Activated naive CD4-positive, alpha-beta T cell treated with anti-CD3 and anti-CD28 coated beads, Interleukin-2, amount 10 ng/mL, durations not matched to agents 7 days and 5 days (primary cell): ENCODE measurements around the gene PRRG2.

Experiments used
- CTCF ChIA-PET: fragments of 350-600 bp; sonication (Branson Sonifier 250); formaldehyde crosslinking; loops from one replicate; lab custom pipeline; 2021; ENCODE audit warnings: antibody characterized with exemption; lab: Charles Lee
- DNase-seq: peaks from one replicate; pipeline ENCODE4 v3.0.0-alpha.2; 2020
- H3K27ac Mint-ChIP-seq: one replicate; pipeline ENCODE4 v1.8.0; 2021; ENCODE audit warnings: mild to moderate bottlenecking, moderate library complexity, mixed read lengths
- H3K27me3 Mint-ChIP-seq: one replicate; pipeline ENCODE4 v1.8.0; 2021; ENCODE audit warnings: mild to moderate bottlenecking, mixed read lengths
- H3K36me3 Mint-ChIP-seq: one replicate; pipeline ENCODE4 v1.8.0; 2021; ENCODE audit warnings: mixed read lengths
- H3K4me1 Mint-ChIP-seq: one replicate; pipeline ENCODE4 v1.8.0; 2021; ENCODE audit warnings: mixed read lengths
- H3K4me3 Mint-ChIP-seq: one replicate; pipeline ENCODE4 v1.8.0; 2021; ENCODE audit warnings: mild to moderate bottlenecking, moderate library complexity, mixed read lengths
- H3K9me3 Mint-ChIP-seq: one replicate; pipeline ENCODE4 v1.8.0; 2021; ENCODE audit warnings: mixed read lengths

The PRRG2 gene

GRCh38 chr19:49595819-49596404, 14.8 kb downstream of the PRRG2 start:
- CTCF ChIA-PET: interaction anchor here (1.2 kb wide), 1 partner anchor 77 kb away, joined by 4 read pairs; no protein-coding TSS in a partner anchor
- no peak overlapping the region for H3K4me3 Mint-ChIP-seq
- H3K27me3 Mint-ChIP-seq: no peaks in the 10 kb centered on the region
- no peaks in the 10 kb centered on the region for H3K9me3 Mint-ChIP-seq
- no peak overlapping the region for H3K27ac Mint-ChIP-seq
- DNase-seq: no peak
- peaks cover 22% of the 10 kb centered on the region for H3K4me1 Mint-ChIP-seq
- H3K36me3 Mint-ChIP-seq: peaks cover 31% of the 10 kb centered on the region

DNA sequence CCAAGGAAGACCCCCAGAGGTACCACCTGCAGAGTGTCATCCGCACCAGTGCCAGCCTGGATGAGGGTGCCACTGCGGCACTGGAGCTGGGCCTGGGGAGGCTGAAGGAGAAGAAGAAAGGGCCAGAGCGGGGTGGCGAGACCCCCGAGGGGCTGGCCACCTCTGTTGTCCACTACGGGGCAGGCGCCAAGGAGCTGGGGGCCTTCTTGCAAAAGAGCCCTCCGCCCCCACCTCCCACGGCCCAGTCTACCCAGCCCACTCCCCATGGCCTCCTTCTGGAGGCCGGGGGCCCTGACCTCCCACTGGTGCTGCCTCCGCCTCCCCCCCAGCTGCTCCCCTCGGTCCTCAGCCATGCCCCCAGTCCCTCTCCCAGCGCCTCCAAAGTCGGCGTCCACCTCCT, 15.3 kb downstream of the PRRG2 start:
- CTCF ChIA-PET: interaction anchor here (1.2 kb wide), 1 partner anchor 76 kb away, joined by 4 read pairs; no protein-coding TSS in a partner anchor
- H3K27me3 Mint-ChIP-seq: no peaks in the 10 kb centered on the region
- peaks cover 35% of the 10 kb centered on the region for H3K36me3 Mint-ChIP-seq

DNA sequence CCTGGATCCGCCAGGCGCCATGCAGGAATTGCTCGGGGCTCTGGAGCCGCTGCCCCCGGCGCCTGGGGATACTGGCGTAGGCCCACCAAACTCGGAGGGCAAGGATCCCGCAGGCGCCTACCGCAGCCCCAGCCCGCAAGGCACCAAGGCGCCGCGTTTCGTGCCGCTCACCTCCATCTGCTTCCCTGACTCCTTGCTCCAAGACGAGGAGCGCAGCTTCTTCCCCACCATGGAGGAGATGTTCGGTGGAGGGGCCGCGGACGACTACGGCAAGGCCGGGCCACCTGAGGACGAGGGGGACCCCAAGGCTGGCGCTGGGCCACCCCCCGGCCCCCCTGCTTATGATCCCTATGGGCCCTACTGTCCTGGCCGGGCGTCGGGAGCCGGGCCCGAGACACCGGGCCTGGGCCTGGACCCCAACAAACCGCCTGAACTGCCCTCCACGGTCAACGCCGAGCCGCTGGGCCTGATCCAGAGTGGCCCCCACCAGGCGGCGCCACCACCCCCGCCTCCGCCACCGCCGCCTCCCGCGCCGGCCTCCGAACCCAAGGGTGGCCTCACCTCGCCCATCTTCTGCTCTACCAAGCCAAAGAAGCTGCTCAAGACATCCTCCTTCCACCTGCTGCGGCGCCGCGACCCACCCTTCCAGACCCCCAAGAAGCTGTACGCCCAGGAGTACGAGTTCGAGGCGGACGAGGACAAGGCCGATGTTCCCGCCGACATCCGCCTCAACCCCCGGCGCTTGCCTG, 16.0 kb downstream of the PRRG2 start:
- DNase-seq: no peak
- peaks cover 22% of the 10 kb centered on the region for H3K4me1 Mint-ChIP-seq
- no peaks in the 10 kb centered on the region for H3K27me3 Mint-ChIP-seq
- H3K36me3 Mint-ChIP-seq: peaks cover 39% of the 10 kb centered on the region
- no peak overlapping the region for H3K27ac Mint-ChIP-seq
- H3K4me3 Mint-ChIP-seq: no peak overlapping the region
- CTCF ChIA-PET: no interaction called here
- H3K9me3 Mint-ChIP-seq: no peaks in the 10 kb centered on the region

More for the DNA sequence above, 15.3 kb downstream of the PRRG2 start:
- Mint-ChIP-seq H3K27ac (no peak overlapping the region), H3K4me1 (peaks cover 22% of the 10 kb centered on the region), H3K4me3 (no peak overlapping the region), H3K9me3 (no peaks in the 10 kb centered on the region)
- DNase-seq: no peak

DNA sequence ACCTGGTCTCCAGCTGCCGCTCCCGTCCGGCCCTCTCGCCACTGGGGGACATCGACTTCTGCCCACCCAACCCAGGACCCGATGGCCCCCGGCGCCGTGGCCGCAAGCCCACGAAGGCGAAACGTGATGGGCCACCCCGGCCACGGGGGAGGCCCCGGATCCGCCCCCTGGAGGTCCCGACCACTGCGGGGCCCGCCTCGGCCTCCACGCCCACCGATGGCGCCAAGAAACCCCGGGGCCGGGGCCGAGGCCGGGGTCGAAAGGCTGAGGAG, 16.5 kb downstream of the PRRG2 start:
- no peak for DNase-seq
- Mint-ChIP-seq H3K36me3 (peaks cover 40% of the 10 kb centered on the region), H3K27me3 (no peaks in the 10 kb centered on the region), H3K27ac (no peak overlapping the region), H3K4me3 (no peak overlapping the region), H3K9me3 (no peaks in the 10 kb centered on the region), H3K4me1 (peaks cover 17% of the 10 kb centered on the region)
- CTCF ChIA-PET: no interaction called here

DNA sequence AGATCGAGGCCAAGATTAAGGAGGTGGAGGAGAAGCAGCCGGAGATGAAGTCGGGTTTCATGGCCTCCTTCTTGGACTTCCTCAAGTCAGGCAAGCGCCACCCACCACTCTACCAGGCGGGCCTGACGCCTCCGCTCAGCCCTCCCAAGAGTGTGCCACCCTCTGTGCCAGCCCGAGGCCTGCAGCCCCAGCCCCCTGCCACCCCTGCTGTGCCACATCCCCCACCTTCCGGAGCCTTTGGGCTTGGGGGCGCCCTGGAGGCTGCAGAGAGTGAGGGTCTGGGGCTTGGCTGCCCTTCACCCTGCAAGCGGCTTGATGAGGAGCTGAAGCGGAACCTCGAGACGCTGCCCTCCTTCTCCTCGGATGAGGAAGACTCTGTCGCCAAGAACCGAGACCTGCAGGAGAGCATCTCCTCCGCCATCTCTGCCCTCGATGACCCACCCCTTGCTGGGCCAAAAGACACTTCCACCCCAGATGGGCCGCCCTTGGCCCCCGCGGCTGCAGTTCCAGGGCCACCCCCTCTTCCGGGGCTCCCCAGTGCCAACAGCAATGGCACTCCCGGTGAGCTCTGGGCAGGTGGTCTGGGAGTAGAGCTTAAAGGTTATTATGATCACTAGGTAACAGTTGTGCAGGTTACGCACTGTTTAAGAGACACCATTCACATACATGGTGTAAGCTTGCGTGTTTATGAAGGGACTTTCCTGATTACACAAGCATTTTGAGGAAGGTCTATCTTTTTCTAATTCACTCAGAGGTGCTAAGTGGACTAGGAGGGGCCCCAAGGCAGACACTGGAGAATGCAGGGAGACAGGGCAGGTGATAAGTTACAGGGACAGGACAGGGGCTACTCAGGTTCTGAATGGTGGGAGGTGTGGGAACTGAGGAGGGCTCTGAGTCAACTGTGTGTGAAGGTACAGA, 18.5 kb downstream of the PRRG2 start:
- no peak for DNase-seq
- CTCF ChIA-PET: no interaction called here
- H3K4me1 Mint-ChIP-seq: peaks cover under 1% of the 10 kb centered on the region
- H3K36me3 Mint-ChIP-seq: peaks cover 36% of the 10 kb centered on the region
- H3K4me3 Mint-ChIP-seq: no peak overlapping the region
- H3K9me3 Mint-ChIP-seq: no peaks in the 10 kb centered on the region
- no peak overlapping the region for H3K27ac Mint-ChIP-seq
- H3K27me3 Mint-ChIP-seq: no peaks in the 10 kb centered on the region

DNA sequence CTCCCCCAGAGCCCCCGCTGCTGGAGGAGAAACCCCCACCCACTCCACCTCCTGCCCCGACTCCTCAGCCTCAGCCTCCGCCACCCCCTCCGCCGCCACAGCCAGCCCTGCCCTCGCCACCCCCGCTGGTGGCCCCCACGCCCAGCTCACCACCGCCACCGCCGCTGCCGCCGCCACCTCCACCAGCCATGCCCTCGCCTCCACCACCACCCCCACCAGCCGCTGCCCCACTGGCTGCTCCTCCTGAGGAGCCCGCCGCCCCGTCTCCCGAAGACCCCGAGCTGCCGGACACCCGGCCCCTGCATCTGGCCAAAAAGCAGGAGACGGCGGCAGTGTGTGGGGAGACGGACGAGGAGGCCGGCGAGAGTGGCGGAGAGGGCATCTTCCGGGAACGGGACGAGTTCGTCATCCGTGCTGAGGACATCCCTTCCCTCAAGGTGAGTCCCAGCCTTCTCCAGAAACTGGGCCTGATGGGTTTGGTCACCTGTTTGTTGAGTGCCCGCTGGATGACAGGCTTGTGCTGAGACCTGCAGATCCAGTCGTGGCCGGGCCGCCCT, 20.4 kb downstream of the PRRG2 start:
- H3K9me3 Mint-ChIP-seq: no peaks in the 10 kb centered on the region
- H3K4me1 Mint-ChIP-seq: no peaks in the 10 kb centered on the region
- H3K27me3 Mint-ChIP-seq: no peaks in the 10 kb centered on the region
- CTCF ChIA-PET: no interaction called here
- no peak overlapping the region for H3K27ac Mint-ChIP-seq
- no peak for DNase-seq
- peaks cover 34% of the 10 kb centered on the region for H3K36me3 Mint-ChIP-seq
- H3K4me3 Mint-ChIP-seq: no peak overlapping the region

DNA sequence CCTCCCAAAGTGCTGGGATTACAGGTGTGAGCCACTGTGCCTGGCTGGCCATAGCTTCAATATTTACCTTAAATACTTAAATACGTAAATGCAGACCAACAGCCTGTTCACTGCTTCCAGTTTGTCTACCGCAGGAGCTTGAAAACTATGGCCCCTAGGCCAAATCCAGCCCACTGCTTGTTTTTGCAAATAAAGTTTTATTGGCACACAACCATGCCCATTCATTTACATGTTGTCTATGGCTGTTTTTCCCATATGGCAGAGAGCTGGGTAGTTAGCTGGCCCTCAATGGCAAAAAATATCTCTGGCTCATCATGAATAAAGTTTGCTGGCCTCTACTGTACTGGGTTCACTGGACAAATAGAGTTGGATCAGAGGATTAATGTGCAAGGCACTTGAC, 21.7 kb downstream of the PRRG2 start:
- Mint-ChIP-seq H3K4me3 (no peak overlapping the region), H3K36me3 (peaks cover 37% of the 10 kb centered on the region)
- CTCF ChIA-PET: no interaction called here

GRCh38 chr19:49605605-49606004, 24.5 kb downstream of the PRRG2 start:
- Mint-ChIP-seq H3K9me3 (no peaks in the 10 kb centered on the region), H3K27me3 (no peaks in the 10 kb centered on the region), H3K36me3 (peaks cover 33% of the 10 kb centered on the region), H3K4me3 (no peak overlapping the region), H3K4me1 (no peaks in the 10 kb centered on the region), H3K27ac (no peak overlapping the region)
- no peak for DNase-seq
- CTCF ChIA-PET: no interaction called here

More for the DNA sequence above, 21.7 kb downstream of the PRRG2 start:
- DNase-seq: no peak
- Mint-ChIP-seq H3K27ac (no peak overlapping the region), H3K27me3 (no peaks in the 10 kb centered on the region), H3K9me3 (no peaks in the 10 kb centered on the region), H3K4me1 (no peaks in the 10 kb centered on the region)

GRCh38 chr19:49609499-49610092, 28.5 kb downstream of the PRRG2 start:
- CTCF ChIA-PET: no interaction called here
- Mint-ChIP-seq H3K4me3 (no peak overlapping the region), H3K4me1 (peaks cover 3% of the 10 kb centered on the region), H3K27ac (no peak overlapping the region), H3K9me3 (no peaks in the 10 kb centered on the region), H3K27me3 (no peaks in the 10 kb centered on the region), H3K36me3 (peaks cover 29% of the 10 kb centered on the region)
- no peak for DNase-seq

DNA sequence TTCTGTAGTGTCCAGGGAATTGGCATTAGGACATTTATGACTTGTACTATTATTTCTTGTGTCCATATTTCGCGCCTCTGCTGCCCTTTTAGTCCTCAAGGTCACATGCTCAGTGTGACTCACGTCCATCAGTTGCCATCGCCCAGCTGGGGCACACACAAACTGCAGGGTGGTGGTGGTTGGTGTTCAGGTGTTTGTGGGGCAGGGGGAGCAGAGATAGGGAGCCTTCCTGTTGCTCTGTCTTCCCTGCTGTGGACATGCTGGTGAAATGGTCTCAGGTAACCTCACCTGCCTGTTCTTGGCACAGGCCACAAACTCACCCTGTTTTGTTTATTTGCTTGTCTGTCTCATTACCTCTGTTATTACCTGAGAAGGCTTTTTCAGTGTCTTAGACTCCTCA, 32.3 kb downstream of the PRRG2 start:
- no peak overlapping the region for H3K4me3 Mint-ChIP-seq
- peaks cover 3% of the 10 kb centered on the region for H3K4me1 Mint-ChIP-seq
- DNase-seq: no peak
- peaks cover 53% of the 10 kb centered on the region for H3K36me3 Mint-ChIP-seq
- H3K27me3 Mint-ChIP-seq: no peaks in the 10 kb centered on the region
- H3K27ac Mint-ChIP-seq: no peak overlapping the region
- CTCF ChIA-PET: no interaction called here
- no peaks in the 10 kb centered on the region for H3K9me3 Mint-ChIP-seq

GRCh38 chr19:49614096-49614833, 33.1 kb downstream of the PRRG2 start:
- no peaks in the 10 kb centered on the region for H3K9me3 Mint-ChIP-seq
- DNase-seq: no peak
- peaks cover 3% of the 10 kb centered on the region for H3K4me1 Mint-ChIP-seq
- CTCF ChIA-PET: no interaction called here
- no peaks in the 10 kb centered on the region for H3K27me3 Mint-ChIP-seq
- H3K27ac Mint-ChIP-seq: no peak overlapping the region
- H3K36me3 Mint-ChIP-seq: peaks cover 50% of the 10 kb centered on the region
- H3K4me3 Mint-ChIP-seq: no peak overlapping the region

- Mint-ChIP-seq H3K27ac (no peak overlapping the region), H3K9me3 (no peaks in the 10 kb centered on the region), H3K36me3 (peaks cover 47% of the 10 kb centered on the region), H3K4me3 (no peak overlapping the region), H3K27me3 (no peaks in the 10 kb centered on the region), H3K4me1 (peaks cover 3% of the 10 kb centered on the region)
- CTCF ChIA-PET: no interaction called here
- DNase-seq: no peak
Observed at GRCh38 chr19:49615861-49616260, 34.7 kb downstream of the PRRG2 start.

- DNase-seq: no peak
- Mint-ChIP-seq H3K9me3 (no peaks in the 10 kb centered on the region), H3K27me3 (no peaks in the 10 kb centered on the region), H3K4me3 (no peak overlapping the region), H3K36me3 (peaks cover 50% of the 10 kb centered on the region), H3K27ac (no peak overlapping the region), H3K4me1 (peaks cover 3% of the 10 kb centered on the region)
- CTCF ChIA-PET: interaction anchor here (1.0 kb wide), 1 partner anchor 56 kb away, joined by 3 read pairs; no protein-coding TSS in a partner anchor
Observed at GRCh38 chr19:49616532-49616931, 35.4 kb downstream of the PRRG2 start.
